Measurements from ENCODE around the gene NDUFAF3. TPM values are rescaled to one million over a fixed set of nuclear protein-coding genes. Genes with fewer than 3 reads are reported as not detected.

NDUFAF3 gene
- total and polyA plus RNA-seq, 4 donors, result 28.6 to 107 (median 72.0) TPM

DNA sequence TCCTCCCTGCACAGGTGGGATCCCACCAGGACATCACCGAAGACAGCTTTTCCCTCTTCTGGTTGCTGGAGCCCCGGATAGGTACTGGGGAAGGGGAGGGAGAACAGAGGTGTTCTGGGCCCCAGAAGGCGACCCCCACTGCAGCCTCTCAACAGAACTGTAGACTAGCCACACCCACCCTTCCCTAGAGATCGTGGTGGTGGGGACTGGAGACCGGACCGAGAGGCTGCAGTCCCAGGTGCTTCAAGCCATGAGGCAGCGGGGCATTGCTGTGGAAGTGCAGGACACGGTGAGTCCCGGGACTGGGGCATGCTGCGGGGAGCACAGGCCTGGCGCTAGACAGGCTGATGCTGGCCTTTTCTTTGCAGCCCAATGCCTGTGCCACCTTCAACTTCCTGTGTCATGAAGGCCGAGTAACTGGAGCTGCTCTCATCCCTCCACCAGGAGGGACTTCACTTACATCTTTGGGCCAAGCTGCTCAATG lies 809 bp downstream of the NDUFAF3 start:
- H3K4me1 ChIP-seq (ENCODE audit: control insufficient read depth in 4 of 4, insufficient read depth in 4 of 4, low read length in 3 of 4), result peaks cover 13 to 45% (median 35%) of the 10 kb centered on the region in 4 donors
- H3K27ac ChIP-seq (ENCODE audit: low read depth in 1 of 2, low read length in 2 of 2), result peak overlapping the region; percentile 97 to 99
- no peaks in the 10 kb centered on the region for H3K27me3 ChIP-seq (ENCODE audit: control insufficient read depth in 4 of 4, insufficient read depth in 4 of 4, low read length in 3 of 4)
- no peak for DNase-seq (ENCODE audit: low spot score)
- TF ChIP-seq, protein P1, sequence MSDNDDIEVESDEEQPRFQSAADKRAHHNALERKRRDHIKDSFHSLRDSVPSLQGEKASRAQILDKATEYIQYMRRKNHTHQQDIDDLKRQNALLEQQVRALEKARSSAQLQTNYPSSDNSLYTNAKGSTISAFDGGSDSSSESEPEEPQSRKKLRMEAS (IDR thresholded peaks at IDR 0.05), result no peak
- TF ChIP-seq, protein P2, sequence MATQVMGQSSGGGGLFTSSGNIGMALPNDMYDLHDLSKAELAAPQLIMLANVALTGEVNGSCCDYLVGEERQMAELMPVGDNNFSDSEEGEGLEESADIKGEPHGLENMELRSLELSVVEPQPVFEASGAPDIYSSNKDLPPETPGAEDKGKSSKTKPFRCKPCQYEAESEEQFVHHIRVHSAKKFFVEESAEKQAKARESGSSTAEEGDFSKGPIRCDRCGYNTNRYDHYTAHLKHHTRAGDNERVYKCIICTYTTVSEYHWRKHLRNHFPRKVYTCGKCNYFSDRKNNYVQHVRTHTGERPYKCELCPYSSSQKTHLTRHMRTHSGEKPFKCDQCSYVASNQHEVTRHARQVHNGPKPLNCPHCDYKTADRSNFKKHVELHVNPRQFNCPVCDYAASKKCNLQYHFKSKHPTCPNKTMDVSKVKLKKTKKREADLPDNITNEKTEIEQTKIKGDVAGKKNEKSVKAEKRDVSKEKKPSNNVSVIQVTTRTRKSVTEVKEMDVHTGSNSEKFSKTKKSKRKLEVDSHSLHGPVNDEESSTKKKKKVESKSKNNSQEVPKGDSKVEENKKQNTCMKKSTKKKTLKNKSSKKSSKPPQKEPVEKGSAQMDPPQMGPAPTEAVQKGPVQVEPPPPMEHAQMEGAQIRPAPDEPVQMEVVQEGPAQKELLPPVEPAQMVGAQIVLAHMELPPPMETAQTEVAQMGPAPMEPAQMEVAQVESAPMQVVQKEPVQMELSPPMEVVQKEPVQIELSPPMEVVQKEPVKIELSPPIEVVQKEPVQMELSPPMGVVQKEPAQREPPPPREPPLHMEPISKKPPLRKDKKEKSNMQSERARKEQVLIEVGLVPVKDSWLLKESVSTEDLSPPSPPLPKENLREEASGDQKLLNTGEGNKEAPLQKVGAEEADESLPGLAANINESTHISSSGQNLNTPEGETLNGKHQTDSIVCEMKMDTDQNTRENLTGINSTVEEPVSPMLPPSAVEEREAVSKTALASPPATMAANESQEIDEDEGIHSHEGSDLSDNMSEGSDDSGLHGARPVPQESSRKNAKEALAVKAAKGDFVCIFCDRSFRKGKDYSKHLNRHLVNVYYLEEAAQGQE (IDR thresholded peaks at IDR 0.05), result no peak
- TF ChIP-seq RAD21 (IDR thresholded peaks at IDR 0.05), result no peak
- no peak for TF ChIP-seq SP1 (IDR thresholded peaks at IDR 0.05)
- no peak for TF ChIP-seq NR2F2 (IDR thresholded peaks at IDR 0.05)
- no peak for TF ChIP-seq ATF3 (IDR thresholded peaks at IDR 0.05)
- TF ChIP-seq RXRA (IDR thresholded peaks at IDR 0.05), result no peak
- no peak for TF ChIP-seq TAF1 (conservative IDR thresholded peaks at IDR 0.05)
- TF ChIP-seq HNF4G (IDR thresholded peaks at IDR 0.05), result no peak
- no peak for TF ChIP-seq YY1 (IDR thresholded peaks at IDR 0.05)
- no peaks in the 10 kb centered on the region for H3K9me3 ChIP-seq (ENCODE audit: control insufficient read depth in 4 of 4, low read length in 3 of 4)
- H3K4me3 ChIP-seq (ENCODE audit: low read depth in 1 of 3, low read length in 3 of 3), result peak overlapping the region; percentile 70 to 95 (median 85)
- peaks cover 0 to 32% (median 21%) of the 10 kb centered on the region in 4 donors for H3K36me3 ChIP-seq (ENCODE audit: control insufficient read depth in 4 of 4, insufficient read depth in 3 of 4, low read depth in 1 of 4, low read length in 3 of 4)
- WGBS, result 32% methylated on average over 12 of the region's 12 CpGs
- H3K9ac ChIP-seq (ENCODE audit: low read depth in 1 of 2, low read length in 2 of 2), result peak overlapping the region; percentile 86 to 96

DNA sequence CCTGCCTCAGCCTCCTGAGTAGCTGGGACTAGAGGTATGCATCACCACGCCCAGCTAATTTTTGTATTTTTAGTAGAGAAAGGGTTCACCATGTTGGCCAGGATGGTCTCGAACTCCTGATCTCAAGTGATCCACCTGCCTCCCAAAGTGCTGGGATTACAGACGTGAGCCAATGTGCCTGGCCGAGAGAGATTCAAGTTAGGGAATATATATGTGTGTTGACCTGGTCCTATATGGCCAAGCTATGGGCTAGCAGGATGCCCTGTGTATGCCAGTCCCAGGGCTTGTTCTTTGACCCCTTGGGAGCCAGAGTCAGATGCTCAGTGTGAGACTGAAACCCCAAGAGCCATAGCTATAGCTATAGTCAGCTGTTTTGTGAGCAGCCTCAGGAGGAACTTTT lies 1.9 kb downstream of the NDUFAF3 start:
- no peak for DNase-seq (ENCODE audit: low spot score)
- TF ChIP-seq CTCF (IDR thresholded peaks at IDR 0.05; ENCODE audit: low read depth, low read length, missing input control) (no peak), RXRA (IDR thresholded peaks at IDR 0.05) (no peak), ATF3 (IDR thresholded peaks at IDR 0.05) (no peak), FOXA1 (IDR thresholded peaks at IDR 0.05) (no peak), HNF4G (IDR thresholded peaks at IDR 0.05) (no peak), EGR1 (IDR thresholded peaks at IDR 0.05; ENCODE audit: low read depth in 2 of 2) (no peak), NR2F2 (IDR thresholded peaks at IDR 0.05) (no peak), JUND (IDR thresholded peaks at IDR 0.05) (no peak), YY1 (IDR thresholded peaks at IDR 0.05) (no peak), RAD21 (IDR thresholded peaks at IDR 0.05) (no peak), HNF4A (conservative IDR thresholded peaks at IDR 0.05) (no peak), GABPA (IDR thresholded peaks at IDR 0.05 in 1 of 2, conservative IDR thresholded peaks at IDR 0.05 in 1 of 2) (no peak), TAF1 (conservative IDR thresholded peaks at IDR 0.05) (no peak), FOXA2 (IDR thresholded peaks at IDR 0.05) (no peak), SP1 (IDR thresholded peaks at IDR 0.05) (no peak)
- TF ChIP-seq, protein P1 (IDR thresholded peaks at IDR 0.05), result no peak
- TF ChIP-seq, protein P2 (IDR thresholded peaks at IDR 0.05), result no peak
- TF ChIP-seq, protein P3, sequence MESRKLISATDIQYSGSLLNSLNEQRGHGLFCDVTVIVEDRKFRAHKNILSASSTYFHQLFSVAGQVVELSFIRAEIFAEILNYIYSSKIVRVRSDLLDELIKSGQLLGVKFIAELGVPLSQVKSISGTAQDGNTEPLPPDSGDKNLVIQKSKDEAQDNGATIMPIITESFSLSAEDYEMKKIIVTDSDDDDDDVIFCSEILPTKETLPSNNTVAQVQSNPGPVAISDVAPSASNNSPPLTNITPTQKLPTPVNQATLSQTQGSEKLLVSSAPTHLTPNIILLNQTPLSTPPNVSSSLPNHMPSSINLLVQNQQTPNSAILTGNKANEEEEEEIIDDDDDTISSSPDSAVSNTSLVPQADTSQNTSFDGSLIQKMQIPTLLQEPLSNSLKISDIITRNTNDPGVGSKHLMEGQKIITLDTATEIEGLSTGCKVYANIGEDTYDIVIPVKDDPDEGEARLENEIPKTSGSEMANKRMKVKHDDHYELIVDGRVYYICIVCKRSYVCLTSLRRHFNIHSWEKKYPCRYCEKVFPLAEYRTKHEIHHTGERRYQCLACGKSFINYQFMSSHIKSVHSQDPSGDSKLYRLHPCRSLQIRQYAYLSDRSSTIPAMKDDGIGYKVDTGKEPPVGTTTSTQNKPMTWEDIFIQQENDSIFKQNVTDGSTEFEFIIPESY (IDR thresholded peaks at IDR 0.05), result no peak
- Histone ChIP-seq H3K36me3 (ENCODE audit: control insufficient read depth in 4 of 4, insufficient read depth in 3 of 4, low read depth in 1 of 4, low read length in 3 of 4) (peaks cover 0 to 32% (median 21%) of the 10 kb centered on the region in 4 donors), H3K9ac (ENCODE audit: low read depth in 1 of 2, low read length in 2 of 2) (no peak overlapping the region), H3K4me1 (ENCODE audit: control insufficient read depth in 4 of 4, insufficient read depth in 4 of 4, low read length in 3 of 4) (peaks cover 13 to 48% (median 36%) of the 10 kb centered on the region in 4 donors), H3K27me3 (ENCODE audit: control insufficient read depth in 4 of 4, insufficient read depth in 4 of 4, low read length in 3 of 4) (no peaks in the 10 kb centered on the region), H3K27ac (ENCODE audit: low read depth in 1 of 2, low read length in 2 of 2) (no peak overlapping the region), H3K9me3 (ENCODE audit: control insufficient read depth in 4 of 4, low read length in 3 of 4) (no peaks in the 10 kb centered on the region), H3K4me3 (ENCODE audit: low read depth in 1 of 3, low read length in 3 of 3) (no peak overlapping the region)
- 95% methylated on average over 4 of the region's 4 CpGs for WGBS
